GM21737 (cell line): ENCODE data around the gene RASGEF1C.
"Not testable (repeated sequence)": the region's sequence is repeated elsewhere in the genome, so short reads cannot be mapped to it uniquely, and the experiment has no call there.

Experiments
- ATAC-seq: cut with Tn5 transposase; IDR thresholded peaks from one replicate; pipeline ENCODE4 v1.9.1; 2021; ENCODE audit warnings: mild to moderate bottlenecking, moderate library complexity; ENCODE audit not compliant: unreplicated experiment

Gene RASGEF1C

GRCh38 chr5:180137401-180138213 is 71.4 kb downstream of the RASGEF1C start:
- ATAC-seq, result no peak

- ATAC-seq, result no peak
These were observed 72.2 kb downstream of the RASGEF1C start for GRCh38 chr5:180136630-180137381.

DNA sequence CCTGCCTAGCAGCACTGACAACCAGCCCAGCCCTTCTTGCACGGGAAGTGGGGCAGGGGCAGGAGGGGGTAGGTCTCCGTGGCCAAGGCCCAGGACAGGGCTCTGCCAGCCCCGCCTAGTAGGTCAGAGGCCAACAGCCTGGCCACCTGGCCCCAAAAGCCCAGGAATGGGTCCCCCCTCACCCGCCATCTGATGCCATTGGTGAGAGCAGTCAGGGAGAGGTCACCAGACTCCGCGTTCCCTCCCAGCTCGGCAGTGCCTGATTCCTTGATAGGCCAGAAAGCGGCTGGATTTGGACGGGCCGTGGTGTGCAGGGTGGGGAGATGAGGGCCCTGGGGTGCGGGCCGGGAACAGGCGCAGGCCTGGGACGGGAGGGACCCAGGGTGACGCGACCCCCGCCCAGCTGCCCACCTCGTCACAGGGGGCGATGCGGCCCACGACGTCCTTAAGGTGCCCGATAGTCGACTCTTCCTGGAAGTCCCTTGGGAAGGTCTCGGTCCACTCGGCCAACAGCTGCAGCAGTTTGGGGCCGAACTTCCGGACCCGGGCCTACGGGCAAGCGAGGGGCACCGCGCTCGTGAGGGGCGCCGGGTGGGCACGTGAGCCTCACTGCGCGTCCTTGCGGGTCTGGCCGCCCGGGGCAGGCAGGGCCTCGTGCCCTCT is 72.9 kb downstream of the RASGEF1C start:
- ATAC-seq, result no peak

DNA sequence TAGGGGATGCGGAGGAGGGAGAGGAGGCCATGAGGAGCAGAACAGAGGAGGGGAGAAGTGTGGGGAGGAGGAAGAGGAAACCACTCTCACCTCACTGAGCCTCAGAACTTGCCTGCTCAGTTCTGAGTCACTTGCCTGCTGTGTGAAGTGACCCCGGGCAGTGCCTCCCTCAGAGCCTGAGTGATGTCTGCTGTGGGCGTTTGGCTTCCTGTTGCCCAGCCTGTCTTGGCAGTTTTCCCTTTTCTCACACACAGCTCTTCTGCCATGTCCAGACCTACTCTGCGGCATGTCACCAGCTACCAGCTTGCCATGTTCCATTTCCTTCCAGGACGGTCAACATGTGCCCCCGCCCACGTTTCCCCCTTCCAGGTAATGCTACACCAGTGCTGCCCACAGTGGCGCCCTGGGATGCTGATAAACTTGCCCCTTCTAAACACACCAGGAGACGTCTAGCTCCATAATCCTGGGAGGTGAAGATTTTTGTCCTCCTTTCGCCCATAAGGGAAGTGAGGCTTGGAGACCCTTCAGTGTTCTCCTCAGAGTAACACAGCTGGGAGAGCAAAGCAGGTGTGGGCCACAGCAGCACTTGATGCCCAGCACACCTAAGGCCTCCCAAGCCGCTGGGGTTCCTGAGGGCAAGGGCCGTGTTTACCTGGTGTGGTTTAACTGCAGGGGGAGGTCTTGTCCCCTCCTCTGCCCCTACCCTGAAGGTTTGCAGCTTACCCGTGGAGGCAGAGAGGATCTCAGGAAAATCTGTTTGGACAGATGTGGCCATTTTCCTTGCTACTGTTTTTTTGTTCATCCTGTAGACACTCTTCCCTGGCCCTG is 73.7 kb downstream of the RASGEF1C start:
- ATAC-seq, result no peak

GRCh38 chr5:180133971-180134508 is 75.0 kb downstream of the RASGEF1C start:
- no peak for ATAC-seq

- no peak for ATAC-seq
These were observed 75.5 kb downstream of the RASGEF1C start for GRCh38 chr5:180133551-180133950.

DNA sequence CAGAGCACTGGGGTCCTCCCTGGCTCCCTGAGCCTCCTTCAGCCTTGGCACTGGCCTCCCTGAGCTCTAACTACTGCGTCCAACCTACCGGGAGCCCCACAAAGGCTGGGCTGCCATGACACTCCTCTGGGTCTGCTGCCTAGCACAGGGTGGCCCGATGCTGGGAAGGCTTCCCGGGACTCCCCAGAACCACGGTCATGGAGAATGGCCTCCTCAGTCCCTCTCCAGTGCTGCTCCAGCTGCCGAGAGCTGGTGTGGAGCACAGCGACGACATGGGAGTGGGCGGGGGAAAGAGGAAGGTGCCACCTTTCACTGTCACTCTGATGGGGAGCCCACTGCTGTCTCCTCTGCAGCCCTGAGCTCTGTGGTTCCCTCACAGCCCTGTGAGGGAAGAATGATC is 76.0 kb downstream of the RASGEF1C start:
- no peak for ATAC-seq

DNA sequence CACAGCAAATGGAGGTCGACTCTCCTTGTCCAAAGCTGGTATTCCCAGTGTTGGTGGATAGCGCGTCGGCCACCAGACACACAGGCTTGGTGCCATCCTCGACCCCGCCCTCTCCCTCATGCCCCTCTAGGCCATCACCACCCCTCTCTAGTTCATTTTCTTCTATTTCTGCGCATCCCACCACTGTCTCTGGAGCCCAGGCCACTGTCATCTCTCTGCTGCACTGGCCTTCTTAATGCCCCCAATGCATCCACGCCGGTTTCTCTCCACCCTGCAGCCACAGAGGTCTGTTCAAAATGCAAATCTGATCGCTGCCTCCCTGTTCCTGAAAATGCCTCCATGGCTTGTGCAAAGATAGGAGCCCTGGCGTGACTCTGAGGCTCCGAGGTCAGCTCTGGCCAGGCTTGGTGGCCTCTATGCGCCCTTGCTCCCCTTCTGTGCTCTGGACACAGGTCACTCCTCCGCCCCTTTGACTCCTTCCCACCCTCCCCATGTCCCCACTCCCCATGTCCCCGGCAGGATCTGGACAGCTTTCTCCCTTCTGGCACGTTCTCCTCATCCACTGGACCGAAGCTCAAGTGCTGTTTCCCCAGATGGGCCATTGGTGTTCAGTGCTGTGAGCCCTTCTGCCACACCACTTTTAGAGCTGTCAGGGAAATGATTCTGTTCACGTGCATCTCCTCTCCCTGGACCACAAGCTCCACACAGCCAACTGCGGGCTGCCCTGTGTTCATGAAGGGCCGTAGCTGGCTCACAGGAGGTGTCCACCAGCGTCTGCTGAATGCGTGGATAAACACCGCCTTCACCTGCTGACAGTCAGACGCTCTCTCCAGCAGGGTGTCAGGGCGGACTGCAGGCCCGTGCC is 77.9 kb downstream of the RASGEF1C start:
- ATAC-seq, result no peak

GRCh38 chr5:180130291-180130869 is 78.6 kb downstream of the RASGEF1C start:
- ATAC-seq, result no peak

- no peak for ATAC-seq
These were observed 79.5 kb downstream of the RASGEF1C start for GRCh38 chr5:180129291-180130190.

DNA sequence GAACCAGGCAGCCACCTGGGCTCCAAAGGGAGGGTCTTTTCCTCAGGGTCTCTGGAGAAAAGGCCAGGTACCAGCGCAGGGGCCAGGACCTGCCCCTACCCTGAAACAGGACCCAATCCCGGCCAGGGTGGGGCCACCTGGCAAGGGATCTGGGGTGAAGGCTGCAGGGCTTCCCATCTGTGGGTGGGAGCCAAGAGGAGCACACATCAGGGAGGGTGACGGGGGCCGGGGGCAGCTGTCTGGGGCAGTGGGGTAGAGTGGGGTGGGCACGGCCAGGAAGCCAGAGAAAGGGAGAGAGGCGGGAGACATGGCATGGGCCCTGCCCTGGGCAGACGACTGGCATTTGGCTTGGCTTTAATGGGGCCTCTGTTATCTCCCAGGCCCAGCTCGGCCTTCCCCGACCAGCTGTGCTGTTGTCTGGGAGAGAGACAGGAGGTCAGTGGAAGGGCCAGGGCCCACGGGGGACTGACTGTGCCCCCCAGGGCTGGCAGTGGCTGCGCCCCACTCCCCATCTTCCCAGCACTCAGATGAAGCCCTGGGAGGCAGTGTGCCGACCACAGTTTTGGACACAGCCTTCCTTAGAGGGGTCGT is 80.2 kb downstream of the RASGEF1C start:
- no peak for ATAC-seq

GRCh38 chr5:180127682-180128670 is 81.0 kb downstream of the RASGEF1C start:
- no peak for ATAC-seq

DNA sequence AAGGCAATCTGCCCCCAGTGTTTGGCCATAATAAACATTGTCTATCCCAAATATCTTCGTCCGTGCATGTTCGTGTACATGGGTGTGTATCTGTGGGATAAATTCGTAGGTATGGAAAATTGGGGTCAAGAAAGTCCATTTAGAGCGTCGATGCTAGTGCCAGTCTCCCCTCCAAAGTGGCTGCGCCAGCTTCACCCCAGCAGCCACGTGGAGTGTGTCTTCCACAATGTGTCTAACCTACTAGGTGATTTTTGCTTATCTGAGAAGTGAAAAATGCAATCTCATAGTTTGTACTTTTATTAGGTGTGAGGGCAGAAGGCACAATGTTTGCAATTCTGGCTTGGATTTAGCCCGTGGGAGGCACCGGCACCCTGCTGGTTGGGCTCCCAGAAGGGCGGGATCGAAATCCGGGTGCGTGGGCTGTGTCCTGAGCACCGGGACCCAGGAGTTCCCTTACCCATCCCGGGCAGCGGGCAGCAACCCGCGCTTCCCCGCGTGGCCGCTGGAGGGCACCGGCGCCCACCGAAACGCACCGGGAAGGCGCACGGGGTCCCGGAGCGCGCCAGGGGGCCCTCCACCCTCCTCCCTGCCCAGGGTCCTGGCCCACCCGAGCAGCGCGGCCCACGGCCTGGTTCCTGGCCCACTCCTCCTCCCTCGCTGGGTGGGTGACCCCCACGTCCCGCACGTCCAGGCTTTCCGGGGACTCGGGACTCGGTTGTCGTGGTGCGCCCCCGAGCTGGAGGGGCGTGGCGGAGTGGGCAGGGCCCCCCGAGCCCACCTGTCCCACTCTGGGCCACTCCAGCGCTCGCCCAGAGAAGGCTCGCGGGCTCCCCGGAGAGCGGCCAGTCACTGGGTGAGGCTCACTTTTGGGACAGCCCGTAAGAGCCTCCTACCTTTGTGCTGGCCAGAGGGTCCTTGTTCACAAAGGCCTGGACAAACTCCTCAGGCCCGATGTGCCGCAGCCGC is 82.0 kb downstream of the RASGEF1C start:
- ATAC-seq, result no peak

GRCh38 chr5:180126156-180126555 is 82.9 kb downstream of the RASGEF1C start:
- ATAC-seq, result not testable (repeated sequence)

GRCh38 chr5:180124662-180125061 is 84.3 kb downstream of the RASGEF1C start:
- ATAC-seq, result not testable (repeated sequence)
